HepG2 (cell line): Measurements from ENCODE around the gene ARHGAP35. TPM values are rescaled to one million over a fixed set of nuclear protein-coding genes. Genes with fewer than 3 reads are reported as not detected.
A peak's percentile ranks its signal among the peaks of the same experiment; 100 is the strongest.

Experiments used
- ATAC-seq: fragments of 200-7000 bp; cut with Tn5 transposase; 3 replicates; pipeline ENCODE4 v1.9.1; 2020; ENCODE audit warnings: mild to moderate bottlenecking, moderate library complexity
- BruUV-seq: library from RNA; stranded (reverse); fragments of 400-500 nt; replicated peaks from 2 replicates; lab custom pipeline; 2021; lab: Mats Ljungman, UMichigan
- CTCF ChIA-PET: fragments of 300-600 bp; formaldehyde crosslinking; extraction: SDS; loops from one replicate; lab custom pipeline; 2021; ENCODE audit warnings: low total read pairs, inconsistent platforms, low intra/inter-chr PET ratio; lab: Yijun Ruan, JAX
- POLR2A ChIA-PET: fragments of 350-600 bp; sonication (Branson Sonifier 250); formaldehyde crosslinking; loops from one replicate; lab custom pipeline; 2020; ENCODE audit warnings: antibody characterized with exemption, inconsistent platforms; lab: Yijun Ruan, JAX
- DNase-seq: peaks from one replicate; pipeline ENCODE4 v3.0.0-alpha.2; 2015; ENCODE audit warnings: low spot score
- FAIRE-seq: peaks from 3 replicates; lab custom pipeline; 2011; peaks lifted over from hg19 to GRCh38; lab: Jason Lieb, UNC
- H2AFZ ChIP-seq: one replicate; pipeline ENCODE4 v1.6.1; 2011; ENCODE audit warnings: low read length, inconsistent platforms
- H3K27ac ChIP-seq: fragments of 300-600 bp; 3 replicates; pipeline ENCODE4 v1.8.0; 2011; ENCODE audit warnings: mixed run types, mild to moderate bottlenecking, mixed read lengths, low read length, inconsistent platforms; ENCODE audit not compliant: insufficient read depth; ENCODE audit errors: extremely low read length
- H3K27me3 ChIP-seq, 2 experiments: fragments of 200-600 bp in 1 of 2; 2 replicates in 1 of 2; 3 replicates in 1 of 2; pipeline versions ENCODE4 v1.6.0 to v1.8.0; 2011; ENCODE audit warnings: low read length in 2 of 2, mild to moderate bottlenecking in 2 of 2, moderate library complexity in 2 of 2, inconsistent platforms in 1 of 2; ENCODE audit not compliant: insufficient read depth in 2 of 2, control insufficient read depth in 1 of 2
- H3K36me3 ChIP-seq, 2 experiments: fragments of 200-600 bp in 1 of 2; replicated peaks in 1 of 2; 2 replicates in 1 of 2; 3 replicates in 1 of 2; pipeline versions ENCODE4 v1.5.1 to v1.8.0; 2011; ENCODE audit warnings: low read length in 2 of 2, inconsistent platforms in 1 of 2; ENCODE audit not compliant: insufficient read depth in 2 of 2, control insufficient read depth in 1 of 2
- H3K4me1 ChIP-seq: 2 replicates; pipeline ENCODE4 v1.5.1; 2012; ENCODE audit warnings: low read length, inconsistent platforms; ENCODE audit not compliant: insufficient read depth
- H3K4me2 ChIP-seq: 2 replicates; pipeline ENCODE4 v1.6.0; 2011; ENCODE audit warnings: low read depth, low read length, inconsistent platforms
- H3K4me3 ChIP-seq, 3 experiments: fragments of 200-600 bp in 1 of 3; sonication (generic), shearing (Covaris generic) in 1 of 3; replicated peaks in 1 of 3; 2 replicates each; pipeline ENCODE4 v1.5.1; 2011 to 2016; ENCODE audit warnings: low read length in 3 of 3, inconsistent platforms in 2 of 3, low read depth in 2 of 3, mild to moderate bottlenecking in 2 of 3, control low read depth in 1 of 3, mixed read lengths in 1 of 3; ENCODE audit not compliant: insufficient read depth in 1 of 3
- H3K79me2 ChIP-seq: one replicate; pipeline ENCODE4 v1.6.1; 2011; ENCODE audit warnings: low read length, inconsistent platforms; ENCODE audit not compliant: insufficient read depth
- H3K9ac ChIP-seq: 2 replicates; pipeline ENCODE4 v1.6.0; 2011; ENCODE audit warnings: mild to moderate bottlenecking, low read depth, low read length, inconsistent platforms; ENCODE audit not compliant: insufficient read depth
- H3K9me3 ChIP-seq: 2 replicates; pipeline ENCODE4 v1.5.1; 2012; ENCODE audit warnings: mild to moderate bottlenecking, low read length
- H4K20me1 ChIP-seq: 2 replicates; pipeline ENCODE4 v1.6.0; 2011; ENCODE audit warnings: inconsistent platforms, mild to moderate bottlenecking, low read length, moderate library complexity; ENCODE audit not compliant: insufficient read depth
- AHR ChIP-seq: IDR thresholded peaks from 2 replicates; pipeline ENCODE4 v1.6.1; 2018; ENCODE audit warnings: missing genetic modification reagents, missing compliant biosample characterization
- ATF4 ChIP-seq, 2 experiments: fragments of 450-650 bp in 1 of 2; sonication (generic) in 1 of 2; formaldehyde crosslinking; IDR thresholded peaks; 2 replicates each; pipeline versions ENCODE4 v1.5.0 to v1.8.0; 2020 to 2022; ENCODE audit warnings: mild to moderate bottlenecking in 1 of 2, missing genetic modification reagents in 1 of 2
- FOSL2 ChIP-seq: sonication (generic); formaldehyde crosslinking; IDR thresholded peaks from 2 replicates; pipeline ENCODE4 v1.4.0; 2020; ENCODE audit warnings: missing genetic modification reagents
- KAT8 ChIP-seq: IDR thresholded peaks from 2 replicates; pipeline ENCODE4 v1.6.1; 2016; ENCODE audit warnings: missing genetic modification reagents, missing compliant biosample characterization
- NPAS2 ChIP-seq: sonication (generic); formaldehyde crosslinking; IDR thresholded peaks from 2 replicates; pipeline ENCODE4 v1.8.0; 2022; ENCODE audit warnings: mild to moderate bottlenecking, missing genetic modification reagents, borderline replicate concordance
- POLR2AphosphoS5 ChIP-seq: IDR thresholded peaks from 2 replicates; pipeline ENCODE4 v1.6.1; 2012; ENCODE audit warnings: low read depth, low read length
- RAD51 ChIP-seq: fragments of 450-650 bp; IDR thresholded peaks from 2 replicates; pipeline ENCODE4 v1.6.1; 2016; ENCODE audit warnings: borderline replicate concordance
- TARDBP ChIP-seq: sonication (generic); formaldehyde crosslinking; IDR thresholded peaks from 2 replicates; pipeline ENCODE4 v1.8.0; 2022; ENCODE audit warnings: mild to moderate bottlenecking, missing genetic modification reagents
- ZBTB38 ChIP-seq: sonication (generic); formaldehyde crosslinking; IDR thresholded peaks from 2 replicates; pipeline ENCODE4 v1.5.1; 2020; ENCODE audit warnings: mild to moderate bottlenecking, missing genetic modification reagents
- ZNF784 ChIP-seq: sonication (generic); formaldehyde crosslinking; IDR thresholded peaks from 2 replicates; pipeline ENCODE4 v1.5.1; 2020; ENCODE audit warnings: missing genetic modification reagents, mild to moderate bottlenecking, borderline replicate concordance
- WGBS: methylation state at CpG from one replicate; pipeline ENCODE4 v1.1.6; 2017; ENCODE audit warnings: low lambda C conversion rate; 5-methylcytosine and 5-hydroxymethylcytosine counted together
- in situ Hi-C: cut with HindIII; loops from 2 replicates; pipeline ENCODE4 v1.10.0; 2017; ENCODE audit warnings: low pct_unique_long_range_greater_than_20kb; ENCODE audit not compliant: extremely low pct_ligation_motif_present
- intact Hi-C: fragments of 100-400 bp; cut with micrococcal nuclease; formaldehyde crosslinking; loops from one replicate; pipeline ENCODE4 v1.10.0; 2022; ENCODE audit not compliant: unreplicated experiment
- polyA plus RNA-seq, 8 experiments: library from polyadenylated mRNA; depleted of rRNA in 3 of 8; stranded (reverse) in 7 of 8; unstranded in 1 of 8; fragments of >200 nt; fragmentation: Illumina TruSeq in 4 of 8; extraction: Trizol in 4 of 8; gene quantifications; 2 replicates each; pipeline versions ENCODE4 v1.2.1 to v1.2.3, GENCODE V29; 2011 to 2016; ENCODE audit warnings: low read depth in 4 of 8, missing spikeins in 1 of 8, mixed read lengths in 1 of 8; ENCODE audit not compliant: insufficient read depth in 1 of 8
- total RNA-seq, 5 experiments: library from RNA; depleted of rRNA; stranded (reverse); fragments of >200 nt; fragmentation: Illumina TruSeq; extraction: Trizol; gene quantifications; 2 replicates each; pipeline ENCODE4 v1.2.3, GENCODE V29; 2016; ENCODE audit warnings: low read depth in 1 of 5

The ARHGAP35 gene
- total and polyA plus RNA-seq, 2 of the 13 experiments (the other 11 are each of a cell fraction or from before 2014, with no cell fraction given) = 30.1 to 30.2 TPM

- no peak for TF ChIP-seq ZBTB38 (CRISPR knock-in tag)
- no peak for TF ChIP-seq KAT8
- no peak for TF ChIP-seq POLR2AphosphoS5
- no peak for TF ChIP-seq ZNF784 (CRISPR knock-in tag)
- no peak for TF ChIP-seq RAD51
- TF ChIP-seq ATF4 (CRISPR knock-in tag; IDR thresholded peaks at IDR 0.05) = no peak
- TF ChIP-seq FOSL2 = no peak
- TF ChIP-seq NPAS2 = no peak
- no peak for TF ChIP-seq AHR
- TF ChIP-seq TARDBP (CRISPR knock-in tag) = no peak
- TF ChIP-seq, all 625 proteins: peak for 0
- Histone ChIP-seq H3K27me3 (no peaks in the 10 kb centered on the region), H2AFZ (no peak overlapping the region), H3K79me2 (peaks cover 81% of the 10 kb centered on the region), H3K36me3 (no peaks in the 10 kb centered on the region; a peak in 1 of 5 replicates), H3K27ac (peak overlapping the region; percentile 12), H3K4me2 (no peak overlapping the region), H3K9ac (no peak overlapping the region), H3K9me3 (no peaks in the 10 kb centered on the region), H3K4me1 (peaks cover 55% of the 10 kb centered on the region), H4K20me1 (peaks cover 39% of the 10 kb centered on the region), H3K4me3 (no peak overlapping the region)
- no peak for ATAC-seq
- ChIA-PET POLR2A (no interaction called here), CTCF (no interaction called here)
- FAIRE-seq = no peak
- DNase-seq = no peak
- 89% methylated on average over 16 of the region's 16 CpGs for WGBS
- intact Hi-C loops (no loop called here), in situ Hi-C loops (no loop called here)
- no TSS peak for BruUV-seq
Observed at GRCh38 chr19:46904114-46905060, 43.6 kb downstream of the ARHGAP35 start.
